HG03558 (cell line): ENCODE results near the gene SPAAR.
"Not testable (repeated sequence)": the region's sequence is repeated elsewhere in the genome, so short reads cannot be mapped to it uniquely, and the experiment has no call there.

Experiments
- ATAC-seq: cut with Tn5 transposase; IDR thresholded peaks from one replicate; pipeline ENCODE4 v1.9.1; 2021; ENCODE audit warnings: moderate number of reproducible peaks; ENCODE audit not compliant: unreplicated experiment; ENCODE audit errors: extremely low read depth

Gene SPAAR

DNA sequence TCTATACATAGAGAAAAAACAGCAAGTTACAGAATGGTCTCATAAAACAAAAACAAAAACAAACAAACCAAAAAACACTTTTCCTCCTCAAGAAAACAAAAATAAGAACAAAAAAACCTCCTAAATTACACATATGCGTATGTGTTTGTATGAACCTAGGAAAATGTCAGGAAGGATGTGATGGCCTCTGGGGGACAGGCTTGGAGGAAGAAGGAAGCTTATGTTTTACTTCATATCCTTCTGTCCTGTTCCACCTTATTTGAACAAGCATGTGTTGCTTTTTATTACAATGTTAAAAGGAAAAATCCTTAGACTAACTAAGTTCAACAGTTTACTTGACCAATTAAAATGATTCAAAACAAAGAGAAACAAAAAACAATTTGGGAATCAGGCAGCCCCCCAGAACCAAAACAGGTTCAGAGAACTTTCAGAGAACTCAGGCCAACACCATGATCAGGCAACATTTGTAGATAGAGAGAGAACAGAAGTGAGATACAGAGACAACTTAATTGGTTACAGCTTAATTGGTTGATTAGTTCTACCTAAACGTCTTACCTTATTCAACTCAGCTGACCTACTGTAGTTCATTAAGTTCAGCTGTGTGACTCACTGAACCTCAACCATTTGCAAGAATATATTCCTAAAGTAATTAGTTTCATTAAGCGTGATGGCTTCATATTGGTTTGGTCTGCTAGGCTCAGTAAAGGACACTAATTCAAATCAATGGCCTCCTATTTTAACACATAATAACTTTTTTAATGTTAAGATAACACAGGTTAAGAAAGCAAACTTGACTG lies 10.1 kb downstream of the SPAAR start:
- ATAC-seq = no peak

DNA sequence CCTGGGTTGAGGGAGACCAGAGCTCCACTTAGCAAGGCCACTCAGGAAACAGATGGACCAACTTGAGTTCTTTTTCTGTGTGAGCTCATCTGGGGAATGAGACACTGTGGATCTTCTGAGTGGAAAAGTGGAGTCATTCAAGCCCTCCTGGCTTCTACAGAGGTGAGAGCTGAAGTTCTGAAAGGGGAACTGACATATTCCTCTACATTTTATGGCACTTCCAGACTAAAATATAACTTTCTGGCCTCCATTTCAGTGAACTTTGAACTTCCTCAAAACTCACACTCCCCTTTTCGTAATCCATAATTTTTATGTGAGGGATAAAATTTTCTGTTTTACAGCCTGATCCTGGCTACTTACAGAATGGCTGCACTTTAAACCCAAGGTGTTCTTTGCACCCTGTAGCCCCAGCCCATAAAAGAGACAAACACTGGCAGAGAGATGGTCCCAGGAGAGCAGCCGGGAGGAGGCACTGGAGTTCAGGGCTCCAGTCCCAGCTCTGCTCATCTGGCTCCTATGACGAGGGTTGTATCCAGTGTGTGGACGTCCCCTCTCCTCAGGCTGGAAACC lies 10.8 kb downstream of the SPAAR start:
- ATAC-seq = no peak

- no peak for ATAC-seq
Measured at GRCh38 chr9:35923598-35923926, 14.3 kb downstream of the SPAAR start.

GRCh38 chr9:35923927-35924763 lies 14.9 kb downstream of the SPAAR start:
- ATAC-seq = no peak

DNA sequence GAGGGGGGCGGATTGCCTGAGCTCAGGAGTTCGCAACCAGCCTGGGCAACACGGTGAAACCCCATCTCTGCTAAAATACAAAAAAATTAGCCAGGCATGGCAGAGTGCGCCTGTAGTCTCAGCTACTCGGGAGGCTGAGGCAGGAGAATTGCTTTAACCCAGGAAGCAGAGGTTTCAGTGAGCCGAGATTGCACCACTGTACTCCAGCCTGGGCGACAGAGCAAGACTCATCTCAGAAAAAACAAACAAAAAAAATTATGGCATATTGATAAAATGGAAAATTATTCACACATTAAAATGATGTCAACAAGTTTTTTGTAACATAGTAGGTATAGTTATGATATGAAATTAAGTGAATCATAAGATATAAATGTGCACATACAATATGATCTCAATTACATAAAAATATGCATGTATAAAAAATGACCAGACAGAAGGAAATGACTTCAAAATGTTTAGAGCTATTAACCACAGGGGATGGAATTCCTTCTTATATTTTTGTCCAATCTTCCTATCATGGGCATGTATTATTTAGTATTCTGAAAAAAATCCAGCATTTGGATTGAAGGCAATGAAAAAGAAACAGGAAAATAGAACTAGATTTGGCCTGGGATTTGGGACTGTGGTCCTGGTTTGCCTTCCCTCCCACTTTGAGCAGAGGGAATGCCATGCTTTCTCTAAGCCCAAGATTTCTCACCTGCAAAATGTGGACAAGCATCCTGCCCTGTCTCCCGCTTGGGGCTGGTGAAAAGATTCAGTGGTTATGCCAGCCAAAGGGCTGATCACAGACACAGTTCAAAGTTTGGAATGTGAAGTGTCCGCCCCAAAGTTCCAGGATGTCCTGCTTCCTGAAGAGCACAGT lies 19.5 kb downstream of the SPAAR start:
- no peak for ATAC-seq

DNA sequence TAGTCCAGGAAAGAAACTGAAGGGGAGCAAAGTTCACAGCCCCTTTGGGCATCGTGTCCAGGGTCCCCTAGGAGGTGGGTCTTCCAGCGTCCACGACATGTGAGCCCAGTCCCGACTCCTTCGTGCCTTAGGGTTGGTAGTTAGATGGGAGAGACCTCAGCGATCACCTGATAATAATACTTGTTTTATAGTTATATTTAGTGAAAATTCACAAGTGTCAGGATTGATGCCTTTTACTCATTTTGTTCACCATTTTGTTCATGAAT lies 20.1 kb downstream of the SPAAR start:
- no peak for ATAC-seq

GRCh38 chr9:35930521-35930920 lies 21.2 kb downstream of the SPAAR start:
- no peak for ATAC-seq

DNA sequence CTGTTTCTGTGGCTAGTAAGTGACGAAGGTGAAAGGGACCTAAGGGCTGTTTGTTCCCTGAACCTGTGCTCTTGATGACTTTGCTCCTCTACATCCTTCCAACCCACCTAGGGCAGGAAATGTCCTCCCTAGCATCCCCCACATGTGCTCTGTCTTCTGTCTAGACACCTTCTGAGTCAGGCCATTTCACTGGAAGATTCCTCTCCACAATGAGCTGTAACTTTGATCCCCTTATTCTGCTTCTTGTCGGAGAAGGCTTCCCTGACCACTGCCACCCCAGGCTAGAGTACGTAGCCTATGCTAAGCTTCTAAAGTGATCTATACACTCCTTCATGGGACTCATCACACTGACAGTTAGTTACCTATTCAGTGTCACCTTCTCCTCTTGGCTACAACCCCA lies 21.7 kb downstream of the SPAAR start:
- no peak for ATAC-seq

- ATAC-seq = no peak
Measured at GRCh38 chr9:35932735-35933134, 23.4 kb downstream of the SPAAR start.

DNA sequence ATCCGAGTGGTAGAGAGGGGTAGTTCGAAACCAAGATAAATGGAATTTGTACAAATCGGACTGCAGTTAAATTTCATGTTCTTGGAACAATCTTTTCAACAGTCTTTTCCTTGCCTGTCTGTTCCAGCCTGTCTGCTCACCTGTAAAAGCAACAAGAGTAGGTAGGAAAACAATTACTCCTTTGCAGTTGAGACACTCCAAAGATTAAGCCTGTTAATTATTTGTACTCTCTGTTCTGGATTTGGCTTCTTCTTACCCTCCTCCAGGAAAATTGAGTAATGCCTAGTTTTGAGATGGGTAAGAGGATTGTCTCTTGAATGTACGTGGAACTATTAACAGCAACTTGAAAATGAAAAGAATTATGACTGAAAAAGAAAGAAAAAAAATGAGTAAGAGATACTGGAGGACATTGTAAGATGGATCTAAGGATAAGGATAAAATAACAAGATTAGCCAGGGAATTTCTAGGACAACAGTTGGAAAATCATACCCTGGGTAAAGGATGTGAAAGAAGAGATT lies 24.3 kb downstream of the SPAAR start:
- ATAC-seq = no peak

DNA sequence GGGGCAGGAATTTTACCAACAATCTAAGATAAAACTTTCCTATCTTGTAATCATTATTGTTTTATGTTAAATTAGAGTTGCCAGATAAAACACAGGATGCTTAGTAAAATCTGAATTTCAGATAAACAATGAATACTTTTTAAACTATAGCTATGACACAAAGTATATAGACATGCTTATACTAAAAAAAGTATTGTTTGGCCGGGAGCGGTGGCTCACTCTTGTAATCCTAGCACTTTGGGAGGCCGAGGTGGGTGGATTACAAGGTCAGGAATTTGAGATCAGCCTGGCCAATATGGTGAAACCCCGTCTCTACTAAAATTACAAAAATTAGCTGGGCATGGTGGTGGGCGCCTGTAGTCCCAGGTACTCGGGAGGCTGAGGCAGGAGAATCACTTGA lies 24.8 kb downstream of the SPAAR start:
- ATAC-seq = not testable (repeated sequence)

DNA sequence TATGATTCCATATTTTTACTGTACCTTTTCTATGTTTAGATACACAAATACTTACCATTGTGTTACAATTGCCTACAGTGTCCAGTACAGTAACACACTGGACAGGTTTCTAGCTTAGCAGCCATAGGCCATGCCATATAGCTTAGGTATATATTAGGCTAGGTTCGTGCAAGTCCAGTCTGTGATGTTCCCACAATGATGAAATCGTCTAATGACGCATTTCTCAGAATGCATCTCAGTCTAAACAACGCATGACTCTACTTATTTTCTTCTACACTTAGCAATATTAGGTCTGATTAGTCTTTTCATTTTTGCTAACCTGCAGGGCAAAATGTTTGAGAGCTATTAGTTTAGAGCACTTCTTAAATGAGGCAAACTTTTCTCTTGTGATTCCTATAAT lies 26.0 kb downstream of the SPAAR start:
- no peak for ATAC-seq

GRCh38 chr9:35935755-35936509 lies 26.6 kb downstream of the SPAAR start:
- ATAC-seq = no peak

DNA sequence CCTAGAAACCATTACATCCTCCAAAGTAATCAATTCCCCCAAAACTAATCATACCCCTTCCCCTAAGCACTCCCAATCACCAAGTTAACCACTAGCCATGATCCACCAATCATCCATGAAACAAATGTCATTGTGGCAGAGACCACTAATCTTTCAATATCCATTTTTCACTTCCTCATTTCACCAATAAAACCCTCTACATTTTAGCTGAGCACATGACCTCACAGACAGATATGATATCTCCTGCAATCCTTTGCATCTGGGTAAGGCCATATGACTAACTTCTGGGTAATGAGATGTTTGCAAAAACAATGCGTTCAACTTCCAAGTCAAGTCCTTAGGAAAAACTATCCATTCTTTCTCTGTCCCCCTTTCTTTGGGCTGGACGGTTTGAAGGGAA lies 27.9 kb downstream of the SPAAR start:
- no peak for ATAC-seq

DNA sequence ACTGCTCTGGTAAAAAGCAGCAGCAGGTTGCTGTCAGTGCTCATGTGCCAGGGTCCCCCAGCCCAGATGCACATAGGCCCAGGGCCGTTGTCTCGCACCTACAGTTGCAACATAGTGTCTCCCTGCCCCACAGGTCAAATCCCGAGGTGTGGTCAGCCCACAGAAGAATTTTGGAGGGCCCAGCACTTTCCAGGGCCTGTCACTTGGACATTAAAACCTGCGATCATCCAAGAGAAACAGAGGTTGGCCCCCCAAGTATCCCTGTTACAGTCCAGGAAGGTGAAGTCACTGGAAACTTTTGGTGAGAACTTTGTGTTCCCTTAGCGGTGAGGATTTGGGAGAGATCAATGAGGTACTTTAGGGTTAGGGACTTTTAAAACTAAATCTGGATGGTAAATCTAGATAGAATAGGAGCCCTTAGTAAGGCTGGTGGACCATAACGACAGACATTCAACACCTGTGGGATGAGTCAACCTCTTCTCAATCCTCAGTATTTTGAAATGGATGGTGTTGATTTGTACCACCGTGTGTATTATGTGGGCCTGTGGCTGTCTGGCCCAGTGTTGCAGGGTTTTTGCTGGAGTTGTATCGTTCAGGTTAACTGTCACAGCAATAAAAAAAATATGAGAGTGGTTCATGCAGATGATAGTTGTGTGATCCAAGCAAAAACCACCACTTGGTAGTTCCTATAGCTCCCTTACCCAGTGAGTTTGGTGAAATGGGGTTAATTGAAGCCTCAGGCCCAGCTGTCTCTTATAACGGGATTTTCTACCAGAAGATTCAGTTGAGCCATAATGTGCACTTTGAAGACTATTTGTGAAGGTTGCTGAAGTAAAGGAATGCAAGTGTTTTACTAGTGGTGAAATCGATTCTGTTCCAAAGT lies 29.4 kb downstream of the SPAAR start:
- no peak for ATAC-seq

DNA sequence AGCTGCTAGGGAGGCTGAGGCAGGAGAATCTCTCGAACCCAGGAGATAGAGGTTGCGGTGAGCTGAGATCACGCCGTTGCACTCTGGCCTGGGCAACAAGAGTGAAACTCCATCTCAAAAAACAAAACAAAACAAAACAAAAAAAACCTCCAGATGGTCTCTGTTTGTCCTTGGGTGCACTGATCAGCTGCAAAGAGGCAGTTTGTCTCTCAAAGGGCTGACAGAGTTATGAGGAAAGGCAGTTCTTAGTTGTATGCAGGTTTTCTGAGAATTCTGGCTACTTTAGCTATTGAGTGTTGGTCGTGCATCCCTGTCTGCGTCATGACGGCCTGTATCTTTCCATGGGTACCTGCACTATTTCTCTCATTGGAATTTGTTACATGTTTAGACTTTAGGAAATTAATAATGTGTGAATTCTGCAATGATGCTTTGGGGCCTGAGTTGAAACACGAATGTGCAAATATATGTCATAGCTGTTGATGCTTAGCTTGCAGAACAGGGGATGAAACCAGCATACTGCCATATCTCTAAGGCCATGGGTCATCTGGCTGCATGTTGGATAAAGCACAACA lies 30.5 kb downstream of the SPAAR start:
- ATAC-seq = no peak

GRCh38 chr9:35940458-35941407 lies 31.4 kb downstream of the SPAAR start:
- no peak for ATAC-seq
